SK-N-SH treated with all-trans-retinoic acid at 6 μM for 48 hours (cell line): ENCODE data around the gene PXK.

Experiments
- BACH2 ChIP-seq: fragments of 250-450 bp; sonication (Bioruptor Pico); IDR thresholded peaks from 2 replicates; pipeline ENCODE4 v1.9.0; 2021; ENCODE audit warnings: mild to moderate bottlenecking, borderline replicate concordance
- CREB5 ChIP-seq: fragments of 250-450 bp; sonication (Bioruptor Pico); IDR thresholded peaks from 2 replicates; pipeline ENCODE4 v1.5.1; 2020; ENCODE audit warnings: low read depth, mild to moderate bottlenecking, moderate library complexity
- ESRRG ChIP-seq: fragments of 250-450 bp; sonication (Bioruptor Pico); IDR thresholded peaks from 2 replicates; pipeline ENCODE4 v1.6.1; 2021; ENCODE audit warnings: mild to moderate bottlenecking
- GLIS3 ChIP-seq: fragments of 250-450 bp; sonication (Bioruptor Pico); IDR thresholded peaks from 2 replicates; pipeline ENCODE4 v1.5.0; 2020; ENCODE audit warnings: mild to moderate bottlenecking, moderate library complexity
- ISL1 ChIP-seq: fragments of 250-450 bp; sonication (Bioruptor Pico); IDR thresholded peaks from 2 replicates; pipeline ENCODE4 v2.1.2; 2022; ENCODE audit warnings: mild to moderate bottlenecking, moderate library complexity
- PATZ1 ChIP-seq: fragments of 250-450 bp; sonication (Bioruptor Pico); IDR thresholded peaks from 2 replicates; pipeline ENCODE4 v1.8.0; 2020; ENCODE audit warnings: mild to moderate bottlenecking, moderate library complexity, borderline replicate concordance
- SNAI2 ChIP-seq: fragments of 250-450 bp; sonication (Bioruptor Pico); IDR thresholded peaks from 2 replicates; pipeline ENCODE4 v1.5.0; 2020; ENCODE audit warnings: mild to moderate bottlenecking, moderate library complexity
- TCF4 ChIP-seq: fragments of 250-450 bp; sonication (Bioruptor Pico); IDR thresholded peaks from 2 replicates; pipeline ENCODE4 v1.8.0; 2021; ENCODE audit warnings: mild to moderate bottlenecking, moderate library complexity, borderline replicate concordance
- ZC3H10 ChIP-seq: fragments of 250-450 bp; sonication (Bioruptor Pico); IDR thresholded peaks from 2 replicates; pipeline ENCODE4 v1.5.1; 2021; ENCODE audit warnings: mild to moderate bottlenecking, moderate library complexity
- ZFP30 ChIP-seq: fragments of 450-650 bp; formaldehyde crosslinking; IDR thresholded peaks from 2 replicates; pipeline ENCODE4 v1.5.0; 2022; ENCODE audit warnings: mild to moderate bottlenecking, moderate library complexity
- ZNF8 ChIP-seq: fragments of 450-650 bp; formaldehyde crosslinking; IDR thresholded peaks from 2 replicates; pipeline ENCODE4 v1.5.0; 2020; ENCODE audit warnings: mild to moderate bottlenecking, moderate library complexity
- TF ChIP-seq, protein P1 (sequence below): fragments of 250-450 bp; sonication (Bioruptor Pico); IDR thresholded peaks from 2 replicates; pipeline ENCODE4 v1.5.1; 2021; ENCODE audit warnings: mild to moderate bottlenecking, moderate library complexity

- TF ChIP-seq ZC3H10 (CRISPR knock-in tag) (no peak), PATZ1 (no peak), ZFP30 (CRISPR knock-in tag) (no peak), BACH2 (CRISPR knock-in tag) (no peak), TCF4 (CRISPR knock-in tag) (no peak), SNAI2 (no peak), ZNF8 (CRISPR knock-in tag) (no peak), GLIS3 (no peak), CREB5 (CRISPR knock-in tag) (no peak), ESRRG (CRISPR knock-in tag) (no peak), ISL1 (CRISPR knock-in tag) (no peak)
- TF ChIP-seq, protein P1, sequence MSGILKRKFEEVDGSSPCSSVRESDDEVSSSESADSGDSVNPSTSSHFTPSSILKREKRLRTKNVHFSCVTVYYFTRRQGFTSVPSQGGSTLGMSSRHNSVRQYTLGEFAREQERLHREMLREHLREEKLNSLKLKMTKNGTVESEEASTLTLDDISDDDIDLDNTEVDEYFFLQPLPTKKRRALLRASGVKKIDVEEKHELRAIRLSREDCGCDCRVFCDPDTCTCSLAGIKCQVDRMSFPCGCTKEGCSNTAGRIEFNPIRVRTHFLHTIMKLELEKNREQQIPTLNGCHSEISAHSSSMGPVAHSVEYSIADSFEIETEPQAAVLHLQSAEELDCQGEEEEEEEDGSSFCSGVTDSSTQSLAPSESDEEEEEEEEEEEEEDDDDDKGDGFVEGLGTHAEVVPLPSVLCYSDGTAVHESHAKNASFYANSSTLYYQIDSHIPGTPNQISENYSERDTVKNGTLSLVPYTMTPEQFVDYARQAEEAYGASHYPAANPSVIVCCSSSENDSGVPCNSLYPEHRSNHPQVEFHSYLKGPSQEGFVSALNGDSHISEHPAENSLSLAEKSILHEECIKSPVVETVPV (CRISPR knock-in tag): no peak
These were observed 8.7 kb downstream of the PXK start for GRCh38 chr3:58341376-58341775.
